ENCODE results near the gene PKD1L1.

DNA sequence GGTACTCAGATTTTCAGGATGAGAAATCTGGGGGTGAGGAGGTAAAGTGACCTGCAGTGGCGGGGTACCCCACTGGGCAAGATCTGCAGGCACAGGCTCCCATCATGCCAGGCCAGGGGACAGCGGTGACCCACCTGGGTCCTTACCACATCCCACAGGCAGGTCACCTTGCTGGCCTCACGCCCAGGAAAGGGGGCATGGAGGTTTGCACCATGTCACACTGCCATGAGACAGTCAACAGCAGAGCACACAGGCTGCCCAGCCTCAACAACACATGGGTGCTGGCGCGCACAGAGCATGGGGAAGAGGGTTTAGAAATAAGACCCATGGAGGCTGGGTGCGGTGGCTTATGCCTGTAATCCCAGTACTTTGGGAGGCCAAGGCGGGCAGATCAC, 914 bp downstream of the PKD1L1 start:
- TF ChIP-seq, protein P1, sequence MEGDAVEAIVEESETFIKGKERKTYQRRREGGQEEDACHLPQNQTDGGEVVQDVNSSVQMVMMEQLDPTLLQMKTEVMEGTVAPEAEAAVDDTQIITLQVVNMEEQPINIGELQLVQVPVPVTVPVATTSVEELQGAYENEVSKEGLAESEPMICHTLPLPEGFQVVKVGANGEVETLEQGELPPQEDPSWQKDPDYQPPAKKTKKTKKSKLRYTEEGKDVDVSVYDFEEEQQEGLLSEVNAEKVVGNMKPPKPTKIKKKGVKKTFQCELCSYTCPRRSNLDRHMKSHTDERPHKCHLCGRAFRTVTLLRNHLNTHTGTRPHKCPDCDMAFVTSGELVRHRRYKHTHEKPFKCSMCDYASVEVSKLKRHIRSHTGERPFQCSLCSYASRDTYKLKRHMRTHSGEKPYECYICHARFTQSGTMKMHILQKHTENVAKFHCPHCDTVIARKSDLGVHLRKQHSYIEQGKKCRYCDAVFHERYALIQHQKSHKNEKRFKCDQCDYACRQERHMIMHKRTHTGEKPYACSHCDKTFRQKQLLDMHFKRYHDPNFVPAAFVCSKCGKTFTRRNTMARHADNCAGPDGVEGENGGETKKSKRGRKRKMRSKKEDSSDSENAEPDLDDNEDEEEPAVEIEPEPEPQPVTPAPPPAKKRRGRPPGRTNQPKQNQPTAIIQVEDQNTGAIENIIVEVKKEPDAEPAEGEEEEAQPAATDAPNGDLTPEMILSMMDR (optimal IDR thresholded peaks at IDR 0.05 in 1 of 3, IDR thresholded peaks at IDR 0.05 in 1 of 3, conservative IDR thresholded peaks at IDR 0.05 in 1 of 3; ENCODE audit: extremely low read depth in 1 of 3, insufficient read depth in 2 of 3, low read length in 3 of 3): no peak
- no peak for TF ChIP-seq EZH2 (IDR thresholded peaks at IDR 0.05; ENCODE audit: low read length)
